GM21423 (cell line): ENCODE results near the gene ARPC4.

ENCODE experiments used
- ATAC-seq: cut with Tn5 transposase; IDR thresholded peaks from one replicate; pipeline ENCODE4 v1.9.1; 2021; ENCODE audit warnings: mild to moderate bottlenecking, moderate library complexity; ENCODE audit not compliant: unreplicated experiment

The ARPC4 gene

DNA sequence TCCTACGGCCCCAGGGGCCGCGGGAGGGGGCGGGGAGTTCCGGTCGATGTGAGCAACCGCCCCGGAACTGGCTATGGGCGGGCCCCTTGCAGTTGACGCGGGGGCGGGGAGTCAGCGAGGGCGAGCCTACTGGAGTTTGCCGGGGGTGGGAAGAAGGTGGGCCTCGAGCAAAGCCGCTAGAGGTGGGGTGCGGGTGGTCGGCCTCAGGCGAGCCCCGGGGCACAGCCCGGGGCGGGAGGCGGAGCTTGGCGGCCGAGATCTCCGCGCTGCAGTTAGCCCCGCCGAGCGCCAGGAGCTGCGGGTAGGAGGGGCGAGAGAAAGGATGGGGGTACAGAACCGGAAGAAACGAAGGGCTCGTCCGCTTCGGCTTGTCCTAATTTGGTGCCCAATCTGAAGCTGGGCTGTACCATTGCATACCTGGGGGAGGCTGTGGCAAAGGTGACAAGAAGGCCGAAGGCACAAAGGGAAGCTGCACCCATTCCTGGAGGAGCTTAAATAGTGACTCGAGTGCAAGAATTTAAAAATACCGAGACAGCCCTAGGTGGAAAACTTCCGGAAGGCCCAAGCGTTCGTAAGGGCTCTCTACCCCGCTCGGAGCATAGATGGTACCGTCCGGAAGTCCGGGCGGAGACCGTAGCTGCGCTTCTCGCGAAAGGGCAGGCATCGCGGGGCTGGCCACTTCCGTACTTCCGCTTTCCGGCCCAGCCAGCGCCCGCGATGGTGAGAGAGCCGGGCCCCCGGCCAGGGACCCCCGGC is at the start of gene ARPC4, which contains the start of gene TADA3:
Gene ARPC4 (plus strand): TSS at position 678 of the 756 bp plus-strand sequence. CDS start 40 bp downstream, at position 718.
Gene TADA3 (minus strand): TSS at position 69 of the 756 bp plus-strand sequence. CDS start 1,007 bp downstream, outside the sequence.
- ATAC-seq, result peak; percentile 79

DNA sequence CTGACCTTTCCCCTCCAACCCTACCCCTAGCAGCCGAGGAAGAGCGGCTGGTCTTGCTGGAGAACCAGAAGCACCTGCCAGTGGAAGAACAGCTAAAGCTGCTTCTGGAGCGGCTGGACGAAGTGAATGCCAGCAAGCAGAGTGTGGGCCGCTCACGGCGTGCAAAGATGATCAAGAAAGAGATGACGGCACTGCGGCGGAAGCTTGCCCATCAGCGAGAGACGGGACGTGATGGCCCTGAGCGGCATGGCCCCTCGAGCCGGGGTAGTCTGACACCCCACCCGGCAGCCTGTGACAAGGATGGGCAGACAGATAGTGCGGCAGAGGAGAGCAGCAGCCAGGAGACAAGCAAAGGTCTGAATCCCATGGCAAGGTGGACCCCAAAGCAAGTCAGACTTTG is 49.3 kb upstream of the ARPC4 start:
- no peak for ATAC-seq

DNA sequence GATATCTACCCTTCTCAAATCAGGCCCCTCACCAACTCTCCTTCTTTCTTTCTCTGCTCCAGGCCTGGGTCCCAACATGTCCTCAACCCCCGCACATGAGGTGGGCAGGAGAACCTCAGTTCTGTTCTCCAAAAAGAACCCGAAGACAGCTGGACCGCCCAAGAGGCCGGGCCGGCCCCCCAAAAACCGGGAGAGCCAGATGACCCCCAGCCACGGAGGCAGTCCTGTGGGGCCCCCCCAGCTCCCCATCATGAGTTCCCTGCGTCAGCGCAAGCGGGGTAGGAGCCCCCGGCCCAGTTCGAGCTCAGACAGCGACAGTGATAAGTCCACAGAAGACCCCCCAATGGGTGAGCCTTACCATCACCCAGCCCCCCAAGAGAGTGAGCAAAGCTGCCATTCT is 48.7 kb upstream of the ARPC4 start:
- no peak for ATAC-seq

DNA sequence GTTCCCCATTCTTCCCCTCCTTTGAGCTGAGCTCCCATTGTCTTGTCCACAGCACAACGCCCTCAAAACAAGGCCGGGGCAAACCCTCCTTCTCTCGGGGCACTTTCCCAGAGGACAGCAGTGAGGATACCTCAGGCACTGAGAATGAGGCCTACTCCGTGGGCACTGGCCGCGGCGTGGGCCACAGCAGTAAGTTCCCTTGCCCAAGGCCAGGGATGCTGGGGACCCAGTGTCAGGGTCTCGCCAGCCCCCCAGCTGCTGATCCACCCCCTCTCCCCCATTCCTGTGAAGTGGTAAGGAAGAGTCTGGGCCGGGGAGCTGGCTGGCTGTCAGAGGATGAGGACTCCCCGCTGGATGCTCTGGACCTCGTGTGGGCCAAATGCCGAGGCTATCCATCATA is 47.4 kb upstream of the ARPC4 start:
- ATAC-seq, result no peak

DNA sequence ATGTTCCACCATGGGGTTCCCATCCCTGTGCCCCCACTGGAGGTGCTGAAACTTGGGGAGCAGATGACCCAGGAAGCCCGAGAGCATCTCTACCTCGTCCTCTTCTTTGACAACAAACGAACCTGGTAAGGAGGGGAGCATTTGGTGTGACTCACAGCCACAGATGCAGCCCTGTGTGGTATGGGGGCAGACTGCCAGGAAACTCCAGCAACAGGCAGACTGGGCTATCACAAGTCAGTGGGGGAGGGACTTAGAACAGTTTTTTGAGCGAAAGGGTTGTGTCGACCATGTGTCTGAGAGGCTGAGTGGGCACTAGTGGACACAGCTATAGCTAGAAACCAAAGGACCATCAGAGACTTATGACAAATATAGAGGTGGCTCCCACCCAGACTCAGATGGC is 46.6 kb upstream of the ARPC4 start:
- no peak for ATAC-seq

DNA sequence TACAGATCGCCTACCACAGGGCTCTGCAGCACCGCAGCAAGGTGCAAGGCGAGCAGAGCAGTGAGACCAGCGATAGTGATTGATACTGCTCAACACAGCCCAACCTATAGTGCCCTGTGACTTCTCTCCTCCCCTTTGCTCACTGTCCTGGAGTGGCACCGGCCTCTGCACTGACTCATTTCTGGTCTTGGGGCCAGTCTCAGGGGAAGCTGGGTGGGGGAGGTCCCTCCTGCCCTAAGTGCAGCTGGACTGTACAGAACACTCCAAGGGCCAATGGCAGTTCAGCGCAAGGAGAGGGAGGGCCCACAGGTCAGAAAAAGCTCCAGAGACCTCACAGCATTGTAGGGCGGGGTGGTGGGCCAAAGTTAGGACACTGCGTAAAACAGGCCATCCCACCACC is 45.6 kb upstream of the ARPC4 start:
- no peak for ATAC-seq

DNA sequence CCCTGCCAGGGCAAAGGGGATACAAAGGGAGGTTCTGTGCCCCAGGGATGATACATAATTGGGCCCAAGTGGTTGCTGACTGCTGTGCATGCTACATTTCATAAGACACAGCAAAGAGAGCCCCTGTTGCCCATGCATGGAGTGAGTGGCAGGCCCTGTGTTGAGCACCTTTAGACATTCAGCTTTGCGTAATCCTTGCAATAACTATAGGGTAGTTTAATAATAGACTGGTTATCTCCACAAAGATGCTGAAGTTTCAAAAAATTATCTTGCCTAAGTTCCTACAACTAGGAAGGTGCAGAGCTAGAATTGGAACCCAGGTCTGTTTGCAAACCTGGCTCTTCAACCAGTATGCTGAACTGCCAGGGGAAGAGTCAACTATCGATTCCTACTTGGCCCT is 44.9 kb upstream of the ARPC4 start:
- ATAC-seq, result no peak

DNA sequence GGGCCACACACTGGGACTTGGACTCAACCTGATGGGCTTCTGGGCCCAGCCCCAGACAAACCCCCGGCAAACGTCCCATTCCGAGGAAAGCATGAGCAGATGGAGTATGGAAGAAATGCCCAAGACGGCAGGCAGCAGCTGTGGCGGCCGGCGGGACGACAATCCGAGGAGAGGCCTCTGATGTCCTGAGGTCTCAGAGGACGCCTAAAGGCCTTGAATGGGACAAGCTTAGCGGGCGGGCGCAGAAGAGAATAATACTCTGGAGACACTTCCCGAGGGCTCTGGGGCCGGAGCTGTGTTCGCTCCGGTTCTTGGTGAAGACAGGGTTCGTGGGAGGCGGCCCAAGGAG is 43.6 kb upstream of the ARPC4 start:
- ATAC-seq, result no peak

DNA sequence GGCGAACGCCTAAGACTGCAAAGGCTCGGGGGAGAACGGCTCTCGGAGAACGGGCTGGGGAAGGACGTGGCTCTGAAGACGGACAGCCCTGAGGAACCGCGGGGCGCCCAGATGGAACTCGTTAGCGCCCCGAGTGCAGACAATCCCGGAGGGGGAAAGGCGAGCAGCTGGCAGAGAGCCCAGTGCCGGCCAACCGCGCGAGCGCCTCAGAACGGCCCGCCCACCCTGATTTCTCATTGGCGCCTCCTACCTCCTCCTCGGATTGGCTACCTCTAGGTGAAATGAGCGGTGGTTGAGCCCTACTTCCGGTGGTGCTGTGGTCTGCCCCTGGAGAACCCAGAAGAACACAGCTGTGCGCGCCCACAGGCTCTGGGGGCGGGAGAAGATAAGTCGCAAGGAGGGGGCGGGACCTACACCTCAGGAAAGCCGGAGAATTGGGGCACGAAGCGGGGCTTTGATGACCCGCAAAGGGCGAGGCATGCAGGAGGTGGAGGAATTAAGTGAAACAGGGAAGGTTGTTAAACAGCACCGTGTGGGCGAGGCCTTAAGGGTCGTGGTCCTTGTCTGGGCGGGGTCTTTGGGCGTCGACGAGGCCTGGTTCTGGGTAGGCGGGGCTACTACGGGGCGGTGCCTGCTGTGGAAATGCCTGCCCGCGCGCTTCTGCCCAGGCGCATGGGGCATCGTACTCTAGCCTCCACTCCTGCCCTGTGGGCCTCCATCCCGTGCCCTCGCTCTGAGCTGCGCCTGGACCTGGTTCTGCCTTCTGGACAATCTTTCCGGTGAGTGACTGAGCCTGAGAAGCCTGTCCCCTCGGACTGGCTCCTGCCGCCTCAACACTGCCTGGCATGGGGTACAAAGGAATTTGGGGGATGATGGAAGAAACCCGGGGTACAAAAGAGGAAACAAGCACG is 43.0 kb upstream of the ARPC4 start, which contains the start of gene OGG1:
Gene OGG1 (plus strand): TSS at position 308 of the 911 bp plus-strand sequence. CDS start 335 bp downstream, at position 643.
- peak; percentile 91 for ATAC-seq

DNA sequence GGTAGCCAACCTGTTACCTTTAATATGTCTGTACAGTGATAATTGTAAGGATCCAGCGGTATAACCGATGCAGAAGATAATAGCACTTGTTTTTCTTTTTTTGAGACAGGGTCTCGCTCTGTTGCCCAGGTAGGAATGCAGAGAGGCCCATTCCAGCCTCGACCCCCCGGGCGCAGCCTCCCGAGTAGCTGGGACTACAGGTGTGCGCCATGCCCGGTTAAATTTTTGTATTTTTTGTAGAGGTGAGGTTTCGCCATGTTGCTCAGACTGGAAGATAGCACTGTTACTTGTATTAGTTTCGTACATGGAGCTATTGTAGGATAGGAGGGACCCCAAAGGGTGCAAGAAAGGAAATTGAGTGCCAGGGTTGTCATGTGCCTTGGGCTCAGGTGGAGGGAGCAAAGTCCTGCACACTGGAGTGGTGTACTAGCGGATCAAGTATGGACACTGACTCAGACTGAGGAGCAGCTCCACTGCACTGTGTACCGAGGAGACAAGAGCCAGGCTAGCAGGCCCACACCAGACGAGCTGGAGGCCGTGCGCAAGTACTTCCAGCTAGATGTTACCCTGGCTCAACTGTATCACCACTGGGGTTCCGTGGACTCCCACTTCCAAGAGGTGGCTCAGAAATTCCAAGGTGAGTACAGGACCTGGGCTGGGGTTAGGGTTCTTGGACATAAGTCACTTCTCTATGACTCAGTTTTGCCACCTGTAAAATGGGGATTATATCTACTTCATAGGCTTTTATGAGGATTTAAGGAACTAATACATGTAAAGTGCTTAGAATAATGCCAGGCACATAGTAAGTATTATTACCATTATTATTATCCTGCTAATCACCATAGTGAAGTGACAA is 42.1 kb upstream of the ARPC4 start:
- no peak for ATAC-seq

DNA sequence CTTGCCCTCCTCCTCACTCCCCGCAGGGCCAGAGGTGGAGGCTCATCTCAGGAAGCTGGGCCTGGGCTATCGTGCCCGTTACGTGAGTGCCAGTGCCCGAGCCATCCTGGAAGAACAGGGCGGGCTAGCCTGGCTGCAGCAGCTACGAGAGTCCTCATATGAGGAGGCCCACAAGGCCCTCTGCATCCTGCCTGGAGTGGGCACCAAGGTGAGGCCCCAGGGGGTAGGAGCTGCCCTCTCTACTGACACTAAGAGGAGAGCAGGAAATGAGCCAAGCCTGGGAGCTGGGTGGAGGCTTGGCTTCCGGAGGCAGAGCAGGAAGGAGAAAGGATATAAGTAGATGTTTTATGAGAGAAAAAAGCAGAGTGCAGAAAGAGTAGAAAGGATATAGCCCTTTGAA is 38.2 kb upstream of the ARPC4 start:
- ATAC-seq, result no peak

DNA sequence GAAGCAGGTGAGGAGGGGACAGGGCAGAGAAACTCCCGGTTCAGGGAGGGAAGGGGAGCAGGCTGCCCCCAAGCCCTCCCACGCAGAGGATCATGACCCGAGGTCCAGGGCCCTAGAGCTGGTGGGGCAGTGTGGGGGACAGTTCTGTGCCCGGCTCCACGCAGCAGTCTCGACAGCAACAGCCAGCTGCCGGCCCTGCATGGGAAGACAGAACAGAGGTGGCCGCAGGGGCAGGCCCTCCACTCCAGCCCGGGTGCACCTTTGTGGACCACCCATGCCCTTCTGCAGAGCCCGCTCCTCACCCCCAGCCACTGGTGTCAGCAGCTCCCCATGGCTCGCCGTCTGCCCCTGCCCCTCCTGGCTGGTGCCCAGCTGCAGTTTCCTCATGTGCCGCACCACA is 35.5 kb upstream of the ARPC4 start:
- no peak for ATAC-seq

DNA sequence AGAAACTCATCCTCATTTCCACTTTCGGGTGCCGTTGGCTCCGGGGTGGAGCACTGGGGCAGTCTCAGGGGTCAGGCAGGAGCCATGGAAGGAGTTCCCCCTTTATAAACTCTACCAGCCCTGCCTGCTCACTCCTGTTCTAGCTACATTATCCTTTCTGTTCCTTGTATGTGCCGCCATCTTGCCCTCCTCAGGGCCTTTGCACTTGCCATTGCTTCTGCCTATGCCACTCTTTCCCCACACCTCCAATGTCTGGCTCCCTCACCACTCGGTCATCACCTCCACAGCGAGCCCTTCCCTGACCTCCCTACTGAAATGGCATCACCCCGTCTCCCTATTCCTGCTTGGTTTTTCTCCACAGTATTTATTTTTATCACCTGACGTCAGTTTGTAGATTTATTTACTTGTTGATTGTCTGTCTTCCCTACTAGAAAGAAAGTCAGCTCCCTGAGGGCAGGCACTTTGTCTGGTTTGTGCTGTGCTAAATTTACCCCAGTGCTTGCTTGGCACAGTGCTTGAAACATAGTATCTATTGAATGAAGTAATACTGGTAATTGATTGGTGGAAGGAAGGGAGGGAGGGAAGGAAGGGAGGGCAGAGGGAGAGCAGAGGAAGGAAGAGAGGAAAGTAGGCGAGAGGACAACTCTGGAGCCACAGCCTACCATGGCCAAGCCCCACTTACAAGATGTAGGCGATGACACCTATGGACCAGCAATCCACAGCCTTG is 31.9 kb upstream of the ARPC4 start:
- ATAC-seq, result no peak

DNA sequence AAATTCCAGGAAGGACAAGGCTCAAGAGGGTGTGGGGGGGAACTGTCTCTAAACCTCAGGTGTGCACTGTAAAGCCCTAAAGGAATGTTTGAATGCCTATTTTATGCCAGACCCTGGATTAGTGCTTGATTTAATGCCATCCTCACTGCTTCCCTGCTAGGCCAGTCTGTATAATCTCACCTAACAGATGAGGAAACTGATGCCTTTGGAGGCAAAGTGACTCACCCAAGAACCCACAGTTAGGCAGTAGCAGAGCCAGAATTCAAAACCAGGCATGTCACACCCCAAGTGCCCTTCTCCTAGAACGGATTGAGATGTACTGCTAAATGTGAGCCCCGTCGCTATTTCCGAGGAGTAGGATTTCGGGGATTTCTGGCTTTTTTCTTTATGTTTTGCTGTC is 31.0 kb upstream of the ARPC4 start:
- no peak for ATAC-seq

DNA sequence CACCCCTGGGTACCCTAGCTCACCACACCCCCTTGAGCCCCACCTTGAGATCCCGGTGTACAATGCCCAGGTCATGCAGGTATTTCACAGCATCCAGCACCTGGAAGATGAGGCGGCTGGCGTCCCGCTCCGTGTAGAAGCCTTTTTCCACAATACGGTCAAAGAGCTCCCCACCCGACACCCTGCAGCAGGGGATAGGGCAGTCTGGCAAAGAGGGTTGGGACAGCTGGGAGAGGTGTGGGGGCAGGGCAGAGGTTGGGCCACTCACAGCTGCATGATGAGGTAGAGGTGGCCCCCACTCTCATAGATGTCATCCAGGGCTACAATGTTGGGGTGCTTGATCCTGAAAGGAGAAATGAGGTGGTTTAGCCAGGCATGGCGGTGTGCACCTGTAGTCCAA is 30.0 kb upstream of the ARPC4 start:
- no peak for ATAC-seq

DNA sequence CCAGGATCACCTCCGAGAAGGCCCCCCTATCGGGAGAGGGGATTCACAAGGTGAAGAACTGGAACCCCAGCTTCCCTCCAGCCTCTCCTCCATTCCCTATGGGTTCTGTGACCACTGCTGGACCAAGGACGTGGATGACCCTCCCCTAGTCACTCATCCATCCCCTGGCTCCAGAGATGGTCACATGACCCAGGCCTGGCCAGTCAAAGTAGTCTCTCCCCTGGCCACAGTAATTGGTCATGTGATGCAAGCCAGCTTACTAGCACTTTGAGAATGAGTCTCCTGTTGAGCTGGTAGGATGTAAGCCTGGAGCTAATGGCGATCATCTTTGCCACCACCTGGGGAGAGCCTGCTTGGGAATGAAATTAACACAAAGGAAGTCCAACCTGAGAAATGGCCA is 27.0 kb upstream of the ARPC4 start:
- no peak for ATAC-seq

DNA sequence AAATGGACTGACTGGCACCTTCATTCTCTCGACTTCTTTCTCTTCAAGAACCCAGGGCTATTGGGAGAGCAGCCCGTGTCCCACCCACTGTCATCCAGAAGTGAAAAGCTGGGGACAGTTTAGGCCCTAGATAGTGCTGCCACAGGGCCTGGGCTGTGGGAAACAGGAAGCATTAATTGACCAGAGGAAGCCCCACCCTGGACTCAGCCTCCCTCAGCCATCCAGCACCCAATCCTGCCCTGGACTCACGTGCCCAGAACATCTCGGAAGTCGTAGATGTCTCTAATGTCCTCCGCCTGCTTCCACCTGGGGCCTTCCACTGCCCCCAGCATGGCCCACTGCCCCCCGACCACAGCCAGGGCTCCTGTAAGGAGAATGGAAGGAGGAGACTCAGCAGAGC is 25.5 kb upstream of the ARPC4 start:
- no peak for ATAC-seq

DNA sequence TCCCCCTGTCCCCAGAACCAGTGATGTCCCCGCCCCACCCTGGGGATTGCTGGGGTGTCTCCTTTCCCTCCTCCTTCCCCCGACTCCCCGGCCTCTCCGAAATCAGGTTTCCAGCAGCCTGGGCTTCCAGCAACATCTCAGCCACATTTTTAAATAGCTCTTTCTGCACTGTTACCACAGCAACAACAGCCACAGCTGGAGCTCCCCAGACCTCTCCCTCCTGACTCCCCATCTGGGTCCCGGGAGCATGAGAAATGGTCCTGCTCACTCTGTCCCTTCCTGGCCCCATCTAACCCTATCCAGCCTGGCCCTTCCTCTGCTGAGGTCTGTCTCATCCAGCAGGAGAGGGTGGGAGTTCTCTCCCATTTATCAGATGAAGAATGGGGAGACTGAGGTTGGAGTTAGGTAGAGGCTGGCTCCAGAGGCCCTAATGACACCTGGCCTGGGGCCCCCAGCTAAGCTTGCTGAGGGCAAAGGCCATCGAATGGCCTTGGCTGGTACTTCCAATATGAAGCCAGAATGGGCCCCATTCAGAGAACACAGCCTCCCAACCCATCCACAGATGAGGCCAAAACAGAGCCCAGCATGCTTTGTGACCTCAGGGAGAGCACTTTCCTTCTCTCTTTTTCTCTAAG is 24.6 kb upstream of the ARPC4 start:
- no peak for ATAC-seq

DNA sequence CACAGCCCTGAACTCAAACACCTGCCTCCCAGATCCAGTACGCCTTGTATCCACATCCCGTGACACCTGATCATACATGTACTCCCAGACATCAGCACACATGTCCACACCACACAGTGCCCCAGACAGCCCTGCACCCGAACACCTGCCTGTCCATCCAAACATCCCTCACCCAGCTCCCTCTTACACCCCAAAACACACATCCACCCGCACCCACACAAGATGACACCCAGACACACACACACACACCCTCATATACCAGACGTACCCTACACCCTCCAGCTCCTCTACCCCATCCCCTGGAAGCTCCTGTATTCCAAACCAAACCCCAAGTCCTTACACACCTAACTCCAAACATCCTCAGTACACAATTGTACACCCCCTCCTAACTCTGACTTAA is 23.9 kb upstream of the ARPC4 start:
- ATAC-seq, result no peak
